K562 (cell line): ENCODE measurements around the gene WDR76. TPM values are rescaled to one million over a fixed set of nuclear protein-coding genes. Genes with fewer than 3 reads are reported as not detected.

Experiments
- ATAC-seq: fragments of 200-7000 bp; cut with Tn5 transposase; 3 replicates; pipeline ENCODE4 v1.9.1; 2020; ENCODE audit warnings: moderate library complexity
- BruUV-seq: library from RNA; stranded (reverse); fragments of 400-500 nt; replicated peaks from 2 replicates; lab custom pipeline; 2021; lab: Mats Ljungman, UMichigan
- CTCF ChIA-PET: fragments of 300-600 bp; formaldehyde crosslinking; extraction: SDS; loops from one replicate; lab custom pipeline; 2021; ENCODE audit warnings: low intra/inter-chr PET ratio; lab: Yijun Ruan, JAX
- POLR2A ChIA-PET: fragments of 300-600, 350-650 bp; sonication (Branson Sonifier 250); formaldehyde crosslinking; extraction: SDS; loops from one replicate; lab custom pipeline; 2021; ENCODE audit warnings: antibody characterized with exemption, inconsistent platforms; lab: Yijun Ruan, JAX
- DNase-seq, 4 experiments: peaks; one replicate each; pipeline versions ENCODE4 v3.0.0 to v3.0.0-alpha.2; 2011 to 2018; ENCODE audit warnings: low spot score in 3 of 4, mixed read lengths in 3 of 4; ENCODE audit errors: extremely low read depth in 1 of 4
- FAIRE-seq: peaks from 2 replicates; lab custom pipeline; 2011; peaks lifted over from hg19 to GRCh38; lab: Jason Lieb, UNC
- H2AFZ ChIP-seq: 2 replicates; pipeline ENCODE4 v1.6.0; 2011; ENCODE audit warnings: low read depth, low read length, control low read depth, inconsistent platforms
- H3K27ac ChIP-seq: fragments of 200-600 bp; 3 replicates; pipeline ENCODE4 v1.8.0; 2011; ENCODE audit warnings: low read depth, mild to moderate bottlenecking, control low read depth, inconsistent platforms, low read length, moderate library complexity, mixed read lengths; ENCODE audit errors: extremely low read depth
- H3K27me3 ChIP-seq, 2 experiments: fragments of 300-600 bp in 1 of 2; 2 replicates in 1 of 2; 3 replicates in 1 of 2; pipeline versions ENCODE4 v1.6.0 to v1.8.0; 2011; ENCODE audit warnings: inconsistent platforms in 2 of 2, low read length in 2 of 2, mild to moderate bottlenecking in 1 of 2, mixed read lengths in 1 of 2, moderate library complexity in 1 of 2; ENCODE audit not compliant: control insufficient read depth in 2 of 2, insufficient read depth in 2 of 2
- H3K36me3 ChIP-seq: fragments of 300-600 bp; 3 replicates; pipeline ENCODE4 v1.8.0; 2011; ENCODE audit warnings: mild to moderate bottlenecking, low read length, inconsistent platforms; ENCODE audit not compliant: control insufficient read depth, insufficient read depth
- H3K4me1 ChIP-seq, 2 experiments: fragments of 200-600 bp in 1 of 2; replicated peaks in 1 of 2; 2 replicates in 1 of 2; 3 replicates in 1 of 2; pipeline versions ENCODE4 v1.5.1 to v1.8.0; 2011; ENCODE audit warnings: inconsistent platforms in 2 of 2, low read length in 2 of 2, mild to moderate bottlenecking in 1 of 2, mixed read lengths in 1 of 2, moderate library complexity in 1 of 2; ENCODE audit not compliant: control insufficient read depth in 2 of 2, insufficient read depth in 2 of 2
- H3K4me2 ChIP-seq: 2 replicates; pipeline ENCODE4 v1.6.1; 2011; ENCODE audit warnings: low read length, control low read depth, inconsistent platforms, mixed read lengths; ENCODE audit not compliant: insufficient read depth
- H3K4me3 ChIP-seq: fragments of 200-600 bp; sonication (generic), shearing (Covaris generic); 2 replicates; pipeline ENCODE4 v1.5.1; 2016; ENCODE audit warnings: control low read depth, inconsistent platforms
- H3K79me2 ChIP-seq: fragments of 200-600 bp; 3 replicates; pipeline ENCODE4 v1.8.0; 2011; ENCODE audit warnings: low read length, inconsistent platforms; ENCODE audit not compliant: control insufficient read depth, insufficient read depth
- H3K9ac ChIP-seq, 2 experiments: 2 replicates each; pipeline versions ENCODE4 v1.6.0 to v1.6.1; 2011; ENCODE audit warnings: low read depth in 2 of 2, low read length in 2 of 2, control low read depth in 1 of 2, inconsistent platforms in 1 of 2, mild to moderate bottlenecking in 1 of 2, mixed read lengths in 1 of 2; ENCODE audit not compliant: insufficient read depth in 1 of 2
- H3K9me1 ChIP-seq: one replicate; pipeline ENCODE4 v1.6.0; 2011; ENCODE audit warnings: inconsistent platforms, mild to moderate bottlenecking, low read length, moderate library complexity; ENCODE audit not compliant: control insufficient read depth, insufficient read depth
- H3K9me3 ChIP-seq: replicated peaks from 2 replicates; pipeline ENCODE4 v1.5.1; 2011; ENCODE audit warnings: low read depth, low read length, inconsistent platforms; ENCODE audit not compliant: control insufficient read depth, insufficient read depth
- H4K20me1 ChIP-seq: replicated peaks from 2 replicates; pipeline ENCODE4 v1.6.1; 2011; ENCODE audit warnings: low read length, inconsistent platforms, mixed read lengths; ENCODE audit not compliant: control insufficient read depth, insufficient read depth
- MCM3 ChIP-seq: fragments of 450-650 bp; IDR thresholded peaks from 2 replicates; pipeline ENCODE4 v1.6.1; 2016
- PRMT5 ChIP-seq: sonication (generic); formaldehyde crosslinking; IDR thresholded peaks from 2 replicates; pipeline ENCODE4 v1.5.0; 2020; ENCODE audit warnings: missing genetic modification reagents
- PURB ChIP-seq: sonication (generic); formaldehyde crosslinking; IDR thresholded peaks from 2 replicates; pipeline ENCODE4 v1.9.0; 2021; ENCODE audit warnings: low read depth, mild to moderate bottlenecking, missing genetic modification reagents
- SOX6 ChIP-seq: fragments of 450-650 bp; IDR thresholded peaks from 2 replicates; pipeline ENCODE4 v1.6.1; 2014; ENCODE audit warnings: mild to moderate bottlenecking
- TCF7 ChIP-seq: sonication (generic); IDR thresholded peaks from 2 replicates; pipeline ENCODE4 v1.6.1; 2016; ENCODE audit warnings: antibody characterized with exemption, borderline replicate concordance
- ZBTB17 ChIP-seq: fragments of 450-650 bp; formaldehyde crosslinking; IDR thresholded peaks from 2 replicates; pipeline ENCODE4 v1.4.0; 2020; ENCODE audit warnings: mild to moderate bottlenecking
- ZNF3 ChIP-seq: fragments of 250-450 bp; sonication (Bioruptor Pico); IDR thresholded peaks from 2 replicates; pipeline ENCODE4 v1.5.0; 2021; ENCODE audit warnings: mild to moderate bottlenecking, moderate library complexity
- ZNF324 ChIP-seq: fragments of 250-450 bp; sonication (Bioruptor Pico); IDR thresholded peaks from 2 replicates; pipeline ENCODE4 v1.4.0; 2020; ENCODE audit warnings: mild to moderate bottlenecking
- WGBS: fragments of 100-300 bp; shearing (Covaris generic); methylation state at CpG from one replicate; pipeline ENCODE4 v1.1.6; 2016; ENCODE audit warnings: low coverage, mixed read lengths; ENCODE audit not compliant: insufficient coverage; ENCODE audit errors: missing lambda C conversion rate; 5-methylcytosine and 5-hydroxymethylcytosine counted together
- in situ Hi-C: fragments of 300-500 bp; cut with MboI; formaldehyde crosslinking; loops from 4 replicates; pipeline ENCODE4 v1.15.0; 2018; ENCODE audit warnings: inconsistent platforms, mixed read lengths
- intact Hi-C: fragments of 100-400 bp; cut with micrococcal nuclease; formaldehyde crosslinking; loops from 2 replicates; pipeline ENCODE4 v1.14.2; 2022
- polyA plus RNA-seq, 8 experiments: library from polyadenylated mRNA; depleted of rRNA in 4 of 8; stranded (reverse) in 5 of 8; unstranded in 3 of 8; fragments of >200 nt; fragmentation: Nextera tagmentation in 2 of 8; fragmentation: Illumina TruSeq in 1 of 8; extraction: Ambion mirVana in 2 of 8; extraction: Trizol in 1 of 8; gene quantifications; 2 replicates each; pipeline versions ENCODE4 v1.2.1 to v1.2.3, GENCODE V29; 2011 to 2014; ENCODE audit warnings: inconsistent platforms in 1 of 8, missing spikeins in 1 of 8
- total RNA-seq, 7 experiments: library from RNA; depleted of rRNA in 6 of 7; stranded (reverse); fragments of >200 nt in 6 of 7; fragmentation: Illumina TruSeq in 2 of 7; extraction: Trizol in 2 of 7; gene quantifications; 2 replicates each; pipeline versions ENCODE4 v1.2.1 to v1.2.3, GENCODE V29; 2011 to 2021; ENCODE audit warnings: low replicate concordance in 1 of 7
- TF ChIP-seq, protein P1 (sequence below), 2 experiments: fragments of 250-450 bp in 1 of 2; fragments of 450-650 bp in 1 of 2; sonication (Bioruptor Pico) in 1 of 2; IDR thresholded peaks; 2 replicates each; pipeline versions ENCODE4 v1.6.1 to v1.8.0; 2016 to 2021; ENCODE audit warnings: mild to moderate bottlenecking in 2 of 2, moderate library complexity in 2 of 2, missing compliant biosample characterization in 1 of 2, missing genetic modification characterization in 1 of 2
- TF ChIP-seq, protein P2 (sequence below): fragments of 250-450 bp; sonication (Bioruptor Pico); IDR thresholded peaks from 2 replicates; pipeline ENCODE4 v1.8.0; 2021; ENCODE audit warnings: moderate library complexity, mild to moderate bottlenecking, inconsistent platforms

Gene WDR76
- total and polyA plus RNA-seq, 9 of the 15 experiments (the other 6 are each of a cell fraction or from before 2014, with no cell fraction given): 9.8 to 69.5 (median 44.4) TPM

GRCh38 chr15:43887901-43888300, 61.1 kb downstream of the WDR76 start:
- no peak for DNase-seq
- in situ Hi-C loops: no loop called here
- Histone ChIP-seq H3K9me3 (no peaks in the 10 kb centered on the region), H3K4me2 (no peak overlapping the region), H3K36me3 (peaks cover 2% of the 10 kb centered on the region; the same call in 2 of the 3 replicates), H3K9ac (no peak overlapping the region), H3K4me1 (no peaks in the 10 kb centered on the region), H3K4me3 (no peak overlapping the region), H3K27me3 (no peaks in the 10 kb centered on the region), H4K20me1 (no peaks in the 10 kb centered on the region), H3K9me1 (no peaks in the 10 kb centered on the region), H3K27ac (no peak overlapping the region), H3K79me2 (no peaks in the 10 kb centered on the region), H2AFZ (no peak overlapping the region)
- ATAC-seq: no peak
- TF ChIP-seq, protein P1, sequence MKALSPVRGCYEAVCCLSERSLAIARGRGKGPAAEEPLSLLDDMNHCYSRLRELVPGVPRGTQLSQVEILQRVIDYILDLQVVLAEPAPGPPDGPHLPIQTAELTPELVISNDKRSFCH (CRISPR knock-in tag; IDR thresholded peaks at IDR 0.05): no peak
- TF ChIP-seq, protein P1 (tag; IDR thresholded peaks at IDR 0.05): no peak
- TF ChIP-seq SOX6 (no peak), ZNF3 (CRISPR knock-in tag) (no peak), MCM3 (no peak), PRMT5 (CRISPR knock-in tag) (no peak), ZNF324 (no peak), PURB (CRISPR knock-in tag) (no peak), ZBTB17 (CRISPR knock-in tag) (no peak), TCF7 (no peak)
- TF ChIP-seq, protein P2, sequence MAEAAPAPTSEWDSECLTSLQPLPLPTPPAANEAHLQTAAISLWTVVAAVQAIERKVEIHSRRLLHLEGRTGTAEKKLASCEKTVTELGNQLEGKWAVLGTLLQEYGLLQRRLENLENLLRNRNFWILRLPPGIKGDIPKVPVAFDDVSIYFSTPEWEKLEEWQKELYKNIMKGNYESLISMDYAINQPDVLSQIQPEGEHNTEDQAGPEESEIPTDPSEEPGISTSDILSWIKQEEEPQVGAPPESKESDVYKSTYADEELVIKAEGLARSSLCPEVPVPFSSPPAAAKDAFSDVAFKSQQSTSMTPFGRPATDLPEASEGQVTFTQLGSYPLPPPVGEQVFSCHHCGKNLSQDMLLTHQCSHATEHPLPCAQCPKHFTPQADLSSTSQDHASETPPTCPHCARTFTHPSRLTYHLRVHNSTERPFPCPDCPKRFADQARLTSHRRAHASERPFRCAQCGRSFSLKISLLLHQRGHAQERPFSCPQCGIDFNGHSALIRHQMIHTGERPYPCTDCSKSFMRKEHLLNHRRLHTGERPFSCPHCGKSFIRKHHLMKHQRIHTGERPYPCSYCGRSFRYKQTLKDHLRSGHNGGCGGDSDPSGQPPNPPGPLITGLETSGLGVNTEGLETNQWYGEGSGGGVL (CRISPR knock-in tag): no peak
- WGBS: 76% methylated on average over 5 of the region's 5 CpGs
- ChIA-PET CTCF (no interaction called here), POLR2A (interaction anchor here (1.0 to 4.5 kb wide), 2 partner anchors 12 to 187 kb away, joined by 3 to 18 read pairs; no protein-coding TSS in a partner anchor)
- no peak for FAIRE-seq
- no TSS peak for BruUV-seq
- intact Hi-C loops: no loop called here
